Osteoblast (primary cell): ENCODE measurements around the gene JAGN1. TPM values are rescaled to one million over a fixed set of nuclear protein-coding genes. Genes with fewer than 3 reads are reported as not detected.
"Not testable (repeated sequence)": the region's sequence is repeated elsewhere in the genome, so short reads cannot be mapped to it uniquely, and the experiment has no call there.

Experiments used
- DNase-seq: peaks from one replicate; pipeline ENCODE4 v3.0.0; 2011; ENCODE audit warnings: low spot score, mixed read lengths; ENCODE audit not compliant: insufficient read length; ENCODE audit errors: missing footprints
- H2AFZ ChIP-seq: 2 replicates; pipeline ENCODE4 v1.6.0; 2011; ENCODE audit warnings: mild to moderate bottlenecking, low read length
- H3K27ac ChIP-seq: 2 replicates; pipeline ENCODE4 v1.5.1; 2011; ENCODE audit warnings: mild to moderate bottlenecking, low read depth, low read length, moderate library complexity
- H3K27me3 ChIP-seq: 2 replicates; pipeline ENCODE4 v1.6.0; 2012; ENCODE audit warnings: mild to moderate bottlenecking, control low read depth, inconsistent platforms, low read length, moderate library complexity; ENCODE audit not compliant: insufficient read depth
- H3K36me3 ChIP-seq: 2 replicates; pipeline ENCODE4 v1.5.1; 2011; ENCODE audit warnings: mild to moderate bottlenecking, low read length, control low read depth, moderate library complexity; ENCODE audit not compliant: insufficient read depth
- H3K4me1 ChIP-seq: 2 replicates; pipeline ENCODE4 v1.5.1; 2011; ENCODE audit warnings: mild to moderate bottlenecking, low read length, control low read depth, moderate library complexity; ENCODE audit not compliant: insufficient read depth
- H3K4me2 ChIP-seq: 2 replicates; pipeline ENCODE4 v1.6.0; 2011; ENCODE audit warnings: mild to moderate bottlenecking, low read length; ENCODE audit not compliant: insufficient read depth
- H3K4me3 ChIP-seq: fragments of 200-600 bp; sonication (generic); 3 replicates; pipeline ENCODE4 v1.5.1; 2012; ENCODE audit warnings: mild to moderate bottlenecking, low read length, inconsistent platforms; ENCODE audit not compliant: insufficient read depth
- H3K79me2 ChIP-seq: 2 replicates; pipeline ENCODE4 v1.6.0; 2012; ENCODE audit warnings: mild to moderate bottlenecking, low read length, control low read depth, inconsistent platforms; ENCODE audit not compliant: insufficient read depth
- H3K9me3 ChIP-seq: 2 replicates; pipeline ENCODE4 v1.5.1; 2011; ENCODE audit warnings: low read depth, low read length, control low read depth
- H4K20me1 ChIP-seq: 2 replicates; pipeline ENCODE4 v1.6.0; 2012; ENCODE audit warnings: mild to moderate bottlenecking, low read length, control low read depth; ENCODE audit not compliant: insufficient read depth
- total RNA-seq: library from RNA; depleted of rRNA; stranded (reverse); fragments of >200 nt; gene quantifications from 2 replicates; pipeline ENCODE4 v1.2.3, GENCODE V29; 2012
- TF ChIP-seq, protein P1 (sequence below): IDR thresholded peaks from 2 replicates; pipeline ENCODE4 v1.5.1; 2011; ENCODE audit warnings: mild to moderate bottlenecking, low read depth, low read length, moderate library complexity; ENCODE audit errors: extremely low read depth

JAGN1 gene
- total RNA-seq, 1 donor: 26.1 TPM

DNA sequence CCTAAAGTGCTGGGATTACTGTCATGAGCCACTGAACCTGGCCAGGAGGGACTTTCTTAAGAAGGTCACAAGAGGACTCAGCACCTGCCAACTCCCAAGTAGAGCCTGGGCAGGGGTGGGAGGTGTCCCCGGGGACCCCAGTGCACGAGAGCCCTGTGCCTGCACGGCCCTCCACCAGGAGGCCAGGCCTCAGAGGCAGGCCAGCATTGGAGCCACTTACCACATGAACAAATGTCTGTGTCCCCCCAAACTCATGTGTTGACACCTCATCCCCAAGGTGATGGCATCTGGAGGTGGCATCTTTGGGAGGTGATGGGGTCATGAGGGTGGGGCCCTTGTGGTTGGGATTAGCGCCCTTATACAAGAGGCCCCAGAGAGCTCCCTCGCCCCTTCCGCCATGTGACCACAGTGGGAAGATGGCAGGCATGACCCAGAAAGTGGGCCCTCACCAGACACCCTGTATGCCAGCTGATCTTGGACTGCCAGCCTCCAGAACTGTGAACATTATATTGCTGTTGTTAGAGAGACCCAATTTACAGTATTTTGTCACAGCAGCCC, 43.4 kb upstream of the JAGN1 start:
- Histone ChIP-seq H3K4me2 (no peak overlapping the region), H3K4me1 (peaks cover 13% of the 10 kb centered on the region), H3K4me3 (no peak overlapping the region), H3K9me3 (no peaks in the 10 kb centered on the region), H2AFZ (no peak overlapping the region), H3K79me2 (peaks cover 11% of the 10 kb centered on the region), H3K27me3 (no peaks in the 10 kb centered on the region), H3K27ac (no peak overlapping the region), H3K36me3 (peaks cover 4% of the 10 kb centered on the region), H4K20me1 (peaks cover 3% of the 10 kb centered on the region)
- DNase-seq: no peak
- TF ChIP-seq, protein P1, sequence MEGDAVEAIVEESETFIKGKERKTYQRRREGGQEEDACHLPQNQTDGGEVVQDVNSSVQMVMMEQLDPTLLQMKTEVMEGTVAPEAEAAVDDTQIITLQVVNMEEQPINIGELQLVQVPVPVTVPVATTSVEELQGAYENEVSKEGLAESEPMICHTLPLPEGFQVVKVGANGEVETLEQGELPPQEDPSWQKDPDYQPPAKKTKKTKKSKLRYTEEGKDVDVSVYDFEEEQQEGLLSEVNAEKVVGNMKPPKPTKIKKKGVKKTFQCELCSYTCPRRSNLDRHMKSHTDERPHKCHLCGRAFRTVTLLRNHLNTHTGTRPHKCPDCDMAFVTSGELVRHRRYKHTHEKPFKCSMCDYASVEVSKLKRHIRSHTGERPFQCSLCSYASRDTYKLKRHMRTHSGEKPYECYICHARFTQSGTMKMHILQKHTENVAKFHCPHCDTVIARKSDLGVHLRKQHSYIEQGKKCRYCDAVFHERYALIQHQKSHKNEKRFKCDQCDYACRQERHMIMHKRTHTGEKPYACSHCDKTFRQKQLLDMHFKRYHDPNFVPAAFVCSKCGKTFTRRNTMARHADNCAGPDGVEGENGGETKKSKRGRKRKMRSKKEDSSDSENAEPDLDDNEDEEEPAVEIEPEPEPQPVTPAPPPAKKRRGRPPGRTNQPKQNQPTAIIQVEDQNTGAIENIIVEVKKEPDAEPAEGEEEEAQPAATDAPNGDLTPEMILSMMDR: no peak

DNA sequence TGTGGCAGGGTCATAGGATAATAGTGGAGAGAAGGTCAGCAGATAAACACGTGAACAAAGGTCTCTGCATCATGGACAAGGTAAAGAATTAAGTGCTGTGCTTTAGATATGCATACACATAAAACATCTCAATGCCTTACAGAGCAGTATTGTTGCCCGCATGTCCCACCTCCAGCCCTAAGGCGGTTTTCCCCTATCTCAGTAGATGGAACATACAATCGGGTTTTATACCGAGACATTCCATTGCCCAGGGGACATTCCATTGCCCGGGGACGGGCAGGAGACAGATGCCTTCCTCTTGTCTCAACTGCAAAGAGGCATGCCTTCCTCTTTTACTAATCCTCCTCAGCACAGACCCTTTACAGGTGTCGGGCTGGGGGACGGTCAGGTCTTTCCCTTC, 42.5 kb upstream of the JAGN1 start:
- H3K9me3 ChIP-seq, H3K79me2 ChIP-seq, H3K4me2 ChIP-seq, DNase-seq, H2AFZ ChIP-seq, H3K36me3 ChIP-seq, H3K4me3 ChIP-seq, H3K27me3 ChIP-seq, H4K20me1 ChIP-seq, H3K4me1 ChIP-seq, H3K27ac ChIP-seq: not testable (repeated sequence)

DNA sequence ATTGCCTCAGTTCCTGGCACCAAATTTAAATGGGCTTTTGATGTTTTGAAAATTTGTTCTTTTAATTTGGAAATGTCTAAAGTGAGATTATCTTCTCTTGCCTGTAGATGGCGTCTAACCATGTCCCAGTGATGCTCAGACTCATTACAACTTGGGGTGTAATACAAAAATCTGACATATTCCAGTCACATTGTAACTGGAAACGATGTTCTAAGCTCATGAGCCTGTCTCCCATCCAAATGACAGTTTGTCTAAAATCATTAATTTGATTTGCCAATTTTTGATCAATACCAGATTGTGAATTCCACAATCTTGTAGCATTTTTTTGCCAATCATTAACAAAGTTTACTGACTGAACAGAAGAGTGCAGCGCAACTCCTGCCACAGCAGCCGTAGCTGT, 41.5 kb upstream of the JAGN1 start:
- not testable (repeated sequence) for H2AFZ ChIP-seq, H3K27me3 ChIP-seq, H3K36me3 ChIP-seq, H3K9me3 ChIP-seq, H4K20me1 ChIP-seq, H3K79me2 ChIP-seq, H3K27ac ChIP-seq, DNase-seq, H3K4me2 ChIP-seq, H3K4me1 ChIP-seq, H3K4me3 ChIP-seq
- TF ChIP-seq, protein P1: peak; percentile 45

DNA sequence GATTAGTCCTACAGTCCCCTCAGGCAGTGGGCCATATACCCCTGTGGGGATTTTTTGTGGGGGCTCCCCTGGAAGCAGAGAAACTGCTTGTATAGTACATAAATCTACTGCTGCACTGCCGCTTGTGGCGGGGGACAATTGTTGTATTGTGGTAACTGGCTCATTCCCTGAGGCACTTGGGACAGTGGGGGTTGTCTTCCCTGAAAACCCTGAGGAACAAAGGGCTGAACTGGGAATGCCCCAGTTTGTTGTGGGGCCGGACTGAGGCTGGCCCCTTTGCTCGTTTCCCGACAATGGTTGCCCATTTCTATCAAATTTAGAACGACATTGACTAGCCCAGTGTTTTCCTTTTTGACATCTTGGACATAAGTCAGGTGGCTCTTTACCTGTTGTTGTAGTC, 39.0 kb upstream of the JAGN1 start:
- not testable (repeated sequence) for H3K27ac ChIP-seq, H4K20me1 ChIP-seq, H3K9me3 ChIP-seq, DNase-seq, H3K4me2 ChIP-seq, H3K27me3 ChIP-seq, H3K4me1 ChIP-seq, H3K4me3 ChIP-seq, H2AFZ ChIP-seq, H3K79me2 ChIP-seq, H3K36me3 ChIP-seq

DNA sequence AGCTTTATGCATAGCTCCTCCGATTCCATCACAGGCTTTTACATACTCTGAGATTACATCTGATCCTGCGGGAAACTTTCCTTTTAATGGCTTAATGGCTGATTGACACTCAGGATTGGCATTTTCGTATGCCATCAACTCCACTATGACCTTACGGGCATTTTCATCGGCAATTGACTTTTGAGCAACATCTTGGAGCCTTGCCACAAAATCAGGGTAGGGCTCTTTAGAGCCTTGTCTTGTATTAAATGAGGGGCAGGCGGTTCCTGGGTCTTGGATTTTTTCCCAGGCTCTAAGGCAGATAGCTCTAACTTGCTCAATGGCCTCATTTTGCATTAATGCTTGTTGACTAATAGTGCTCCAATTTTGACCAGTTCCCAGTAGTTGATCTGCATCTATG, 38.5 kb upstream of the JAGN1 start:
- not testable (repeated sequence) for H2AFZ ChIP-seq, H3K4me1 ChIP-seq

More for the DNA sequence above, 38.5 kb upstream of the JAGN1 start:
- not testable (repeated sequence) for H3K9me3 ChIP-seq, H4K20me1 ChIP-seq, H3K27me3 ChIP-seq, DNase-seq, H3K4me3 ChIP-seq, H3K4me2 ChIP-seq, H3K36me3 ChIP-seq, H3K79me2 ChIP-seq, H3K27ac ChIP-seq
